MCF 10A (cell line): ENCODE measurements around the gene BPIFA3. TPM values are rescaled to one million over a fixed set of nuclear protein-coding genes. Genes with fewer than 3 reads are reported as not detected.

Source experiments
- BruUV-seq: library from RNA; stranded (reverse); fragments of 400-500 nt; replicated peaks from 2 replicates; lab custom pipeline; 2021; lab: Mats Ljungman, UMichigan
- CTCF ChIA-PET: fragments of 300-600 bp; sonication (Branson Sonifier 250); formaldehyde crosslinking; extraction: SDS; loops from one replicate; lab custom pipeline; 2021; ENCODE audit warnings: antibody characterized with exemption, inconsistent platforms; lab: Yijun Ruan, JAX
- POLR2A ChIA-PET: fragments of 300-600, 350-650 bp; sonication (Branson Sonifier 250); formaldehyde crosslinking; extraction: SDS; loops from one replicate; lab custom pipeline; 2020; ENCODE audit warnings: antibody characterized with exemption, inconsistent platforms; lab: Yijun Ruan, JAX
- DNase-seq: peaks from one replicate; pipeline ENCODE4 v3.0.0-alpha.2; 2018; ENCODE audit not compliant: unreplicated experiment
- H3K27ac Mint-ChIP-seq: one replicate; pipeline ENCODE4 v1.8.0; 2022; ENCODE audit warnings: mild to moderate bottlenecking, low read depth, mixed read lengths; ENCODE audit not compliant: unreplicated experiment
- H3K27me3 Mint-ChIP-seq: one replicate; pipeline ENCODE4 v1.8.0; 2022; ENCODE audit warnings: mixed read lengths; ENCODE audit not compliant: insufficient read depth, unreplicated experiment
- H3K36me3 Mint-ChIP-seq: one replicate; pipeline ENCODE4 v1.8.0; 2022; ENCODE audit warnings: mild to moderate bottlenecking, moderate library complexity, mixed read lengths; ENCODE audit not compliant: insufficient read depth, unreplicated experiment
- H3K4me1 Mint-ChIP-seq: one replicate; pipeline ENCODE4 v1.8.0; 2022; ENCODE audit warnings: mixed read lengths; ENCODE audit not compliant: insufficient read depth, unreplicated experiment
- H3K4me3 Mint-ChIP-seq: one replicate; pipeline ENCODE4 v1.8.0; 2022; ENCODE audit warnings: mild to moderate bottlenecking, moderate library complexity, mixed read lengths; ENCODE audit not compliant: unreplicated experiment
- H3K9me3 Mint-ChIP-seq: one replicate; pipeline ENCODE4 v1.8.0; 2022; ENCODE audit warnings: mixed read lengths; ENCODE audit not compliant: unreplicated experiment
- intact Hi-C: fragments of 100-400 bp; cut with micrococcal nuclease; formaldehyde crosslinking; loops from 2 replicates; pipeline ENCODE4 v1.14.1; 2022
- total RNA-seq: library from RNA; stranded (reverse); gene quantifications from 2 replicates; pipeline ENCODE4 v1.2.3, GENCODE V29; 2022
- TF ChIP-seq, protein P1 (sequence below): fragments of 200-600 bp; IDR thresholded peaks from one replicate; pipeline ENCODE4 v1.8.0; 2022; ENCODE audit warnings: antibody characterized with exemption, mild to moderate bottlenecking; ENCODE audit not compliant: unreplicated experiment

The BPIFA3 gene
- total RNA-seq, 1 experiment from 2014 or later: not detected

DNA sequence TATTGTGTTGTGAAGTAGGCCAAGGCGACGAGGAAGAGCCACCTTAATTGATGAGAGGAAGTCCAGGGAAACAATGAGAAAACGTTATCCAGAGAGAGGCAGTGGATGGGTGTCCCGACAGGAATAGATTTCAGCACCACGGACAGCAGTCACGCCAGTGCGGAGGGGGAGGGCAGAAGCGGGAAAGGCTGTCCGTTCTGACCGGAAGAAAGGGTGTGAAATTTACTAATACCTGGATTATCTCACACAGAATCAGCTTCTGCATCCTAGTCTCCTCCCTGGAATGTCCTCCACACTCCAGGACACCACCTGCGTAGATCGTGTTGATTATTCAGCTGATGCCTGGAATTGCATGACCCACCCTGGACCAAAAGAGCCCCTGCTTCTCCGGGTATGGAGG, 7.4 kb upstream of the BPIFA3 start:
- no peak overlapping the region for H3K27ac Mint-ChIP-seq
- H3K9me3 Mint-ChIP-seq: no peaks in the 10 kb centered on the region
- CTCF ChIA-PET: interaction anchor here (0.5 to 1.7 kb wide), 4 partner anchors 8 to 416 kb away, joined by 3 to 7 read pairs (median 4); no protein-coding TSS in a partner anchor
- TF ChIP-seq, protein P1, sequence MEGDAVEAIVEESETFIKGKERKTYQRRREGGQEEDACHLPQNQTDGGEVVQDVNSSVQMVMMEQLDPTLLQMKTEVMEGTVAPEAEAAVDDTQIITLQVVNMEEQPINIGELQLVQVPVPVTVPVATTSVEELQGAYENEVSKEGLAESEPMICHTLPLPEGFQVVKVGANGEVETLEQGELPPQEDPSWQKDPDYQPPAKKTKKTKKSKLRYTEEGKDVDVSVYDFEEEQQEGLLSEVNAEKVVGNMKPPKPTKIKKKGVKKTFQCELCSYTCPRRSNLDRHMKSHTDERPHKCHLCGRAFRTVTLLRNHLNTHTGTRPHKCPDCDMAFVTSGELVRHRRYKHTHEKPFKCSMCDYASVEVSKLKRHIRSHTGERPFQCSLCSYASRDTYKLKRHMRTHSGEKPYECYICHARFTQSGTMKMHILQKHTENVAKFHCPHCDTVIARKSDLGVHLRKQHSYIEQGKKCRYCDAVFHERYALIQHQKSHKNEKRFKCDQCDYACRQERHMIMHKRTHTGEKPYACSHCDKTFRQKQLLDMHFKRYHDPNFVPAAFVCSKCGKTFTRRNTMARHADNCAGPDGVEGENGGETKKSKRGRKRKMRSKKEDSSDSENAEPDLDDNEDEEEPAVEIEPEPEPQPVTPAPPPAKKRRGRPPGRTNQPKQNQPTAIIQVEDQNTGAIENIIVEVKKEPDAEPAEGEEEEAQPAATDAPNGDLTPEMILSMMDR: no peak
- BruUV-seq: no TSS peak
- intact Hi-C loops: loop anchor here (2.0 to 5.0 kb wide), 2 partner anchors 113 to 417 kb away; no protein-coding TSS in a partner anchor
- peak; percentile 80 for DNase-seq
- no peaks in the 10 kb centered on the region for H3K36me3 Mint-ChIP-seq
- H3K4me1 Mint-ChIP-seq: no peaks in the 10 kb centered on the region
- POLR2A ChIA-PET: interaction anchor here (0.8 to 1.2 kb wide), 3 partner anchors 11 to 42 kb away, joined by 3 to 4 read pairs (median 3); no protein-coding TSS in a partner anchor
- H3K4me3 Mint-ChIP-seq: no peak overlapping the region
- H3K27me3 Mint-ChIP-seq: peaks cover 65% of the 10 kb centered on the region

GRCh38 chr20:33210371-33210770, 6.8 kb upstream of the BPIFA3 start:
- Mint-ChIP-seq H3K4me1 (no peaks in the 10 kb centered on the region), H3K36me3 (no peaks in the 10 kb centered on the region), H3K9me3 (no peaks in the 10 kb centered on the region), H3K27ac (no peak overlapping the region), H3K4me3 (no peak overlapping the region), H3K27me3 (peaks cover 65% of the 10 kb centered on the region)
- TF ChIP-seq, protein P1: no peak
- ChIA-PET POLR2A (interaction anchor here (0.8 to 1.2 kb wide), 2 partner anchors 11 to 43 kb away, joined by 3 read pairs; no protein-coding TSS in a partner anchor), CTCF (interaction anchor here (0.5 to 1.7 kb wide), 3 partner anchors 24 to 386 kb away, joined by 3 to 7 read pairs (median 4); no protein-coding TSS in a partner anchor)
- intact Hi-C loops: loop anchor here (2.0 to 5.0 kb wide), 2 partner anchors 114 to 418 kb away; no protein-coding TSS in a partner anchor
- no peak for DNase-seq
- no TSS peak for BruUV-seq

DNA sequence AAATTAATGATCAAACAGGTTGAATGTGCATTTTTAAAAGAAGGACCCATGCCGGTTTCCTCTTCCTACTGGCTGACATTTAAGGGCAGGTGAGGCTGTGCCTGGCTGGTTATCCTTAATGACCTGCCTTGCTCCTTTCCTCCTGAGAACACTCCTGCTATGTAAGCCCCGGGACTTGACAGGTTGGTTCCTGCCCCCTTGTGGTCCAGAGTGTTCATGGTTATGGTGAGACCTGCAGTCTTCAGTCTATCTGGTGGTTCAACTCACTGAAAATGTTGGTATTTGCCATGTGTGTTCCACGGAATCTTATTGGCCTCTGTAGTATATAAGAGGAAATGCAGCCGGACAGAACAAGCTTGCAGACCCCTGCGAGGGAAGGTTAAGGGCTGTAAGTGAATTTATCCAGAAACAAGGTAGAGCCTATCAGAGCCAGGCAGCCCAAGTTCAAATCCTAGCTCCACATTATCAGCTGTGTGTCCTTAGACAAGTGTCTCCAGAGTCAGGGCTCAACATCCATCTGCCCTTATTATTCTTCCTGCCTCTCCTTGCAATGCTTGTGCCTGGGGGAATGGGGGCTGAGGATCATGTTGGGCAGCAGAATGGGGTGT, 5.2 kb upstream of the BPIFA3 start:
- Mint-ChIP-seq H3K4me3 (no peak overlapping the region), H3K27ac (no peak overlapping the region), H3K27me3 (peaks cover 69% of the 10 kb centered on the region), H3K4me1 (no peaks in the 10 kb centered on the region), H3K36me3 (no peaks in the 10 kb centered on the region), H3K9me3 (no peaks in the 10 kb centered on the region)
- intact Hi-C loops: loop anchor here (1.0 to 5.0 kb wide), 3 partner anchors 115 to 420 kb away; no protein-coding TSS in a partner anchor
- BruUV-seq: no TSS peak
- CTCF ChIA-PET: interaction anchor here (0.6 to 1.5 kb wide), 11 partner anchors 10 to 530 kb away, joined by 3 to 4 read pairs (median 3); no protein-coding TSS in a partner anchor
- TF ChIP-seq, protein P1: peak; percentile 20
- peak; percentile 61 for DNase-seq
- POLR2A ChIA-PET: no interaction called here

DNA sequence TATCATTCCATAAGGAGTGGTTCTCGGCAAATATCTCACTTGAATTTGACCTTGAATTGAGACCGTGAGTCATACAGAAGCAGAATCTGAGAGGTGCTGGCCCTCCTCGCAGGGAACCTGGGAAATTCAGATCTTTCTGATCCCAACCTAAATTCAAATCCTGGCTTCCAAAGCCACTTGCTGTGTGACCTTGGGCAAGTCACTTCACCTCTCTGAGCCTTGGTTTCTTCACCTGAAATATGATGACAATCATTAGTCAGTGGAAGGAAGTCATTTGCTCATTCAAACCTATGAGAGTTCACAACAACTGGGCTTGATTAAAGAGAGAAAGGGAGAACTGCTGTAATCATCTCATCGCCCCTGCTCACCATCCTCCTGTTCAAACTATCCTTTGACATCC, 7.2 kb downstream of the BPIFA3 start:
- DNase-seq: no peak
- Mint-ChIP-seq H3K4me1 (no peaks in the 10 kb centered on the region), H3K27me3 (peaks cover 65% of the 10 kb centered on the region), H3K27ac (no peak overlapping the region), H3K36me3 (no peaks in the 10 kb centered on the region), H3K4me3 (no peak overlapping the region), H3K9me3 (peaks cover 8% of the 10 kb centered on the region)
- POLR2A ChIA-PET: no interaction called here
- BruUV-seq: no TSS peak
- TF ChIP-seq, protein P1: no peak
- CTCF ChIA-PET: no interaction called here
- intact Hi-C loops: no loop called here
